KMS-11 (cell line): Measurements from ENCODE around the gene HPSE2.
"Not testable (repeated sequence)": the region's sequence is repeated elsewhere in the genome, so short reads cannot be mapped to it uniquely, and the experiment has no call there.

Experiments used
- H2AFZ ChIP-seq: fragments of 200-600 bp; sonication (generic); 2 replicates; pipeline ENCODE4 v1.6.1; 2016; ENCODE audit warnings: antibody characterized with exemption, mixed run types, low read depth
- H3K27ac ChIP-seq: fragments of 200-600 bp; sonication (generic); 2 replicates; pipeline ENCODE4 v1.6.1; 2016; ENCODE audit warnings: mild to moderate bottlenecking, mixed run types
- H3K27me3 ChIP-seq: fragments of 200-600 bp; sonication (generic); 2 replicates; pipeline ENCODE4 v1.6.1; 2017; ENCODE audit warnings: mild to moderate bottlenecking, low read depth, mixed run types, moderate library complexity; ENCODE audit not compliant: insufficient read depth
- H3K36me3 ChIP-seq: fragments of 200-600 bp; sonication (generic); 2 replicates; pipeline ENCODE4 v1.6.1; 2017; ENCODE audit warnings: mild to moderate bottlenecking, mixed run types; ENCODE audit not compliant: insufficient read depth
- H3K4me1 ChIP-seq: fragments of 200-600 bp; sonication (generic); 2 replicates; pipeline ENCODE4 v1.6.1; 2016; ENCODE audit warnings: mild to moderate bottlenecking, low read depth, mixed run types; ENCODE audit not compliant: poor library complexity, severe bottlenecking
- H3K4me2 ChIP-seq: fragments of 200-600 bp; sonication (generic); 2 replicates; pipeline ENCODE4 v1.7.0; 2016; ENCODE audit warnings: mild to moderate bottlenecking, mixed run types
- H3K4me3 ChIP-seq: fragments of 200-600 bp; sonication (generic); IDR thresholded peaks from 2 replicates; pipeline ENCODE4 v1.6.1; 2017; ENCODE audit warnings: low read depth, low read length, mixed read lengths; ENCODE audit not compliant: insufficient read depth
- H3K79me2 ChIP-seq: fragments of 200-600 bp; sonication (generic); 2 replicates; pipeline ENCODE4 v1.6.1; 2016; ENCODE audit warnings: low read depth, mixed run types; ENCODE audit not compliant: insufficient read depth
- H3K9ac ChIP-seq: fragments of 200-600 bp; sonication (generic); 2 replicates; pipeline ENCODE4 v1.6.1; 2016; ENCODE audit warnings: mild to moderate bottlenecking, mixed run types
- H4K20me1 ChIP-seq: fragments of 200-600 bp; sonication (generic); 2 replicates; pipeline ENCODE4 v1.6.1; 2016; ENCODE audit warnings: mild to moderate bottlenecking, mixed run types; ENCODE audit not compliant: insufficient read depth
- TF ChIP-seq, protein P1 (sequence below): fragments of 200-600 bp; sonication (generic); conservative IDR thresholded peaks from 2 replicates; pipeline ENCODE4 v1.6.1; 2017; ENCODE audit warnings: low read depth, mild to moderate bottlenecking, antibody characterized with exemption, low read length, moderate library complexity, mixed read lengths

HPSE2 gene

DNA sequence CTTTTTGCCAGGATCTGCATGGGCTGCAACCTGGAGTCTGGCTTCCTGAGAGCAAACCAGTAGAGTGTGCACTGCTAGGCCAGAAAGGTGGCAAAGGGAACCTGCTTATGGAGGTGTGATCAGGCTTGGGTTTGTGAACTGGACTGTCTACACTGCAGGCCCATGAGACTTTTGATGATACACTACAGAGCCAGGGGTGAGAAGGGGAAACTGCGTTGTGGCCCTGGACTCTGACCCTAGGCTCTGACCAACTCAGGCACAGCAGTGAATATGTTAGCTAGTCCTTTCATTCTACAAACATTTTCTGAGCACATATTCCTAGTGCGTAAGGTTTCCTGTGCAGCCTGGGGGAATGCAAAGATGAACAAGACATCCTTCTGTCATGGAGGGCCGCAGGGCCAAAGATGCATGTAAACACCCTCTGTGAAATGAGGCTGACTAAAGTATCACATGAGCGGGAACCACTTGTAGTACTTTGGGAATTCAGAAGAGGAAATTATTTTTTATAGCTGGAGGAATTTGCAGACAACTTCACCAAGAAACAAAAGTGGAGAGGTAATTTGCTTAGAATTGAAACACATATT, 725.1 kb downstream of the HPSE2 start:
- TF ChIP-seq, protein P1, sequence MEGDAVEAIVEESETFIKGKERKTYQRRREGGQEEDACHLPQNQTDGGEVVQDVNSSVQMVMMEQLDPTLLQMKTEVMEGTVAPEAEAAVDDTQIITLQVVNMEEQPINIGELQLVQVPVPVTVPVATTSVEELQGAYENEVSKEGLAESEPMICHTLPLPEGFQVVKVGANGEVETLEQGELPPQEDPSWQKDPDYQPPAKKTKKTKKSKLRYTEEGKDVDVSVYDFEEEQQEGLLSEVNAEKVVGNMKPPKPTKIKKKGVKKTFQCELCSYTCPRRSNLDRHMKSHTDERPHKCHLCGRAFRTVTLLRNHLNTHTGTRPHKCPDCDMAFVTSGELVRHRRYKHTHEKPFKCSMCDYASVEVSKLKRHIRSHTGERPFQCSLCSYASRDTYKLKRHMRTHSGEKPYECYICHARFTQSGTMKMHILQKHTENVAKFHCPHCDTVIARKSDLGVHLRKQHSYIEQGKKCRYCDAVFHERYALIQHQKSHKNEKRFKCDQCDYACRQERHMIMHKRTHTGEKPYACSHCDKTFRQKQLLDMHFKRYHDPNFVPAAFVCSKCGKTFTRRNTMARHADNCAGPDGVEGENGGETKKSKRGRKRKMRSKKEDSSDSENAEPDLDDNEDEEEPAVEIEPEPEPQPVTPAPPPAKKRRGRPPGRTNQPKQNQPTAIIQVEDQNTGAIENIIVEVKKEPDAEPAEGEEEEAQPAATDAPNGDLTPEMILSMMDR, result no peak
- Histone ChIP-seq H2AFZ (no peak overlapping the region), H4K20me1 (no peaks in the 10 kb centered on the region), H3K27ac (no peak overlapping the region), H3K9ac (no peak overlapping the region), H3K36me3 (no peaks in the 10 kb centered on the region), H3K4me2 (no peak overlapping the region), H3K4me3 (no peak overlapping the region), H3K27me3 (no peaks in the 10 kb centered on the region), H3K79me2 (no peaks in the 10 kb centered on the region), H3K4me1 (no peaks in the 10 kb centered on the region)

GRCh38 chr10:98509745-98510144, 725.9 kb downstream of the HPSE2 start:
- Histone ChIP-seq H2AFZ (no peak overlapping the region), H3K79me2 (no peaks in the 10 kb centered on the region), H4K20me1 (no peaks in the 10 kb centered on the region), H3K4me1 (no peaks in the 10 kb centered on the region), H3K36me3 (no peaks in the 10 kb centered on the region), H3K4me2 (no peak overlapping the region), H3K27ac (no peak overlapping the region), H3K9ac (no peak overlapping the region), H3K4me3 (no peak overlapping the region), H3K27me3 (no peaks in the 10 kb centered on the region)
- TF ChIP-seq, protein P1, result no peak

DNA sequence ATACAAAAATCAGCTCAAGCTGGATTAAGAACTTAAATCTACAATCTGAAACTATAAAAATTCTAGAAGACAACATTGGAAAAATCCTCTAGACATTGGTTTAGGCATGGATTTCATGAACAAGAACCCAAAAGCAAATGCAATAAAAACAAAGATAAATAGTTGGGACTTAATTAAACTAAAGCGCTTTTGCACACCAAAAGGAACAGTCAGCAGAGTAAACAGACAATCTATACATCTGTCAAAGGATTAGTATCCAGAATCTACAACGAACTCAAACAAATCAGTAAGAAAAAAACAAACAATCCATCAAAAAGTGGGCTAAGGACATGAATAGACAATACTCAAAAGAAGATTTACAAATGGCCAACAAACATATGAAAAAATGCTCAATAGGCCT, 733.1 kb downstream of the HPSE2 start:
- not testable (repeated sequence) for H3K9ac ChIP-seq, H3K79me2 ChIP-seq, H3K36me3 ChIP-seq, H3K4me2 ChIP-seq, H3K27me3 ChIP-seq, H3K4me3 ChIP-seq, H3K27ac ChIP-seq, H2AFZ ChIP-seq, H3K4me1 ChIP-seq, H4K20me1 ChIP-seq

- Histone ChIP-seq H2AFZ (no peak overlapping the region), H3K36me3 (no peaks in the 10 kb centered on the region), H3K4me1 (no peaks in the 10 kb centered on the region), H3K9ac (no peak overlapping the region), H3K27ac (no peak overlapping the region), H3K4me3 (no peak overlapping the region), H3K79me2 (no peaks in the 10 kb centered on the region), H3K4me2 (no peak overlapping the region), H4K20me1 (no peaks in the 10 kb centered on the region), H3K27me3 (no peaks in the 10 kb centered on the region)
- TF ChIP-seq, protein P1, result no peak
These were observed 742.9 kb downstream of the HPSE2 start for GRCh38 chr10:98492763-98493162.

GRCh38 chr10:98489561-98490481, 745.8 kb downstream of the HPSE2 start:
- Histone ChIP-seq H3K27me3 (no peaks in the 10 kb centered on the region), H3K36me3 (no peaks in the 10 kb centered on the region), H3K4me3 (no peak overlapping the region), H3K79me2 (no peaks in the 10 kb centered on the region), H3K27ac (no peak overlapping the region), H3K4me2 (no peak overlapping the region), H4K20me1 (no peaks in the 10 kb centered on the region), H2AFZ (no peak overlapping the region), H3K9ac (no peak overlapping the region), H3K4me1 (no peaks in the 10 kb centered on the region)
- TF ChIP-seq, protein P1, result no peak
